Psoas muscle (tissue), 8 donors: ENCODE data around the gene GABPB1. TPM values are rescaled to one million over a fixed set of nuclear protein-coding genes. Genes with fewer than 3 reads are reported as not detected.

Experiments
- ATAC-seq, 4 donors: fragments of 200-7000 bp; cut with Tn5 transposase; one replicate each; pipeline ENCODE4 v1.9.1; 2020; ENCODE audit warnings: moderate library complexity in 3 of 4, mild to moderate bottlenecking in 2 of 4
- DNase-seq, 2 donors: peaks; one replicate each; pipeline ENCODE4 v3.0.0-alpha.2; 2020
- H3K27ac ChIP-seq: fragments of 200-600 bp; one replicate; pipeline ENCODE4 v1.8.0; 2022
- H3K27me3 ChIP-seq, 3 donors: fragments of 200-600 bp in 1 of 3; one replicate each; pipeline versions ENCODE4 v1.6.1 to v1.8.0; 2013 to 2022; ENCODE audit warnings: low read length in 2 of 3, mild to moderate bottlenecking in 2 of 3, moderate library complexity in 1 of 3; ENCODE audit not compliant: insufficient read depth in 3 of 3
- H3K36me3 ChIP-seq, 2 donors: fragments of 200-600 bp in 1 of 2; one replicate each; pipeline versions ENCODE4 v1.6.1 to v1.8.0; 2013 to 2022; ENCODE audit warnings: low read depth in 1 of 2, mild to moderate bottlenecking in 1 of 2, moderate library complexity in 1 of 2; ENCODE audit not compliant: insufficient read depth in 1 of 2
- H3K4me1 ChIP-seq: fragments of 200-600 bp; one replicate; pipeline ENCODE4 v1.8.0; 2022
- H3K4me3 ChIP-seq: fragments of 200-600 bp; one replicate; pipeline ENCODE4 v1.8.0; 2022; ENCODE audit warnings: mild to moderate bottlenecking
- H3K9me3 ChIP-seq: fragments of 200-600 bp; one replicate; pipeline ENCODE4 v1.8.0; 2022
- WGBS, 3 donors: extraction: QIAGEN DNeasy Blood & Tissue Kit; methylation state at CpG; one replicate each; pipeline versions ENCODE4 v1.1.6 to v1.1.7; 2013; 5-methylcytosine and 5-hydroxymethylcytosine counted together
- intact Hi-C, 2 donors: fragments of 100-400 bp; cut with DNase I; formaldehyde crosslinking; loops; one replicate each; pipeline versions ENCODE4 v1.11.0 to v1.14.2; 2022
- polyA plus RNA-seq, 3 donors: library from polyadenylated mRNA; stranded (reverse); fragments of 200-250 nt; gene quantifications; one replicate each; pipeline ENCODE4 v1.2.3, GENCODE V29; 2013
- total RNA-seq, 4 donors: library from RNA; stranded (reverse); fragmentation: NEBNext Ultra II Directional in 2 of 4; extraction: Animal tissue kit (Norgen Biotek cat#: 25700) in 2 of 4; gene quantifications; one replicate each; pipeline versions ENCODE4 v1.2.1 to v1.2.4, GENCODE V29; 2021 to 2023
- TF ChIP-seq, protein P1 (sequence below): fragments of 200-600 bp; IDR thresholded peaks from one replicate; pipeline ENCODE4 v1.8.0; 2022; ENCODE audit warnings: antibody characterized with exemption
- donor health status: healthy with polysubstance abuse.
- donor health status: DM: no; HTN: no; CAD: no; lungs with moderate emphysema.
- donor health status: Bipolar disorder and iron deficiency.
- donor health status: healthy.
- donor health status: DM: yes; HTN: yes; CAD: no.
- donor health status: DM: no; HTN: no; CAD: no.
- donor health status: DM: no; HTN: no; CAD: no.
- donor health status: DM: yes; HTN: yes; CAD: no.

The GABPB1 gene
- total and polyA plus RNA-seq, 7 donors, result 5.0 to 16.7 (median 6.6) TPM

DNA sequence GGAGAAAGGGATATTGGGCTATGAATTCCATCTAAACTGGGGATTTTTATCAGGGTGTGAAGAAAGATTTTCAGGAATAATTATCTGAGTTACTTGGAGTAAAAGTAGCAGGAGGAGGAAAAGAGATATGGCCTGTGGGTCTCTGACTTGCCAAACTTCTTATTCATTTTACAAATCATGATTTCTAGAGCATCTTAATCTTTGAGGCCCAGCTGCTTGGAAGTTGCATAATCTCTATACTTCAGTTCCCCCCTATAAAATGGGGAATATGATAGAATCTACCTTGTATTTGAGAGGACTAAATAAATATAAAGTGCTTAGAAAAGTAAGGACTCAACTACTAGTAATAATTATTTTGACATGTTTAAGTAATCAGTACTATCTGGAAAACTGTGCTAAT, 11.0 kb upstream of the GABPB1 start:
- no peaks in the 10 kb centered on the region for H3K27me3 ChIP-seq
- H3K36me3 ChIP-seq, result peaks cover 0 to 34% of the 10 kb centered on the region in 2 donors
- no peak for ATAC-seq
- DNase-seq, result no peak
- TF ChIP-seq, protein P1, sequence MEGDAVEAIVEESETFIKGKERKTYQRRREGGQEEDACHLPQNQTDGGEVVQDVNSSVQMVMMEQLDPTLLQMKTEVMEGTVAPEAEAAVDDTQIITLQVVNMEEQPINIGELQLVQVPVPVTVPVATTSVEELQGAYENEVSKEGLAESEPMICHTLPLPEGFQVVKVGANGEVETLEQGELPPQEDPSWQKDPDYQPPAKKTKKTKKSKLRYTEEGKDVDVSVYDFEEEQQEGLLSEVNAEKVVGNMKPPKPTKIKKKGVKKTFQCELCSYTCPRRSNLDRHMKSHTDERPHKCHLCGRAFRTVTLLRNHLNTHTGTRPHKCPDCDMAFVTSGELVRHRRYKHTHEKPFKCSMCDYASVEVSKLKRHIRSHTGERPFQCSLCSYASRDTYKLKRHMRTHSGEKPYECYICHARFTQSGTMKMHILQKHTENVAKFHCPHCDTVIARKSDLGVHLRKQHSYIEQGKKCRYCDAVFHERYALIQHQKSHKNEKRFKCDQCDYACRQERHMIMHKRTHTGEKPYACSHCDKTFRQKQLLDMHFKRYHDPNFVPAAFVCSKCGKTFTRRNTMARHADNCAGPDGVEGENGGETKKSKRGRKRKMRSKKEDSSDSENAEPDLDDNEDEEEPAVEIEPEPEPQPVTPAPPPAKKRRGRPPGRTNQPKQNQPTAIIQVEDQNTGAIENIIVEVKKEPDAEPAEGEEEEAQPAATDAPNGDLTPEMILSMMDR, result no peak
- H3K4me1 ChIP-seq, result no peaks in the 10 kb centered on the region
- H3K4me3 ChIP-seq, result no peak overlapping the region
- no peaks in the 10 kb centered on the region for H3K9me3 ChIP-seq
- intact Hi-C loops, result no loop called here
- H3K27ac ChIP-seq, result no peak overlapping the region

DNA sequence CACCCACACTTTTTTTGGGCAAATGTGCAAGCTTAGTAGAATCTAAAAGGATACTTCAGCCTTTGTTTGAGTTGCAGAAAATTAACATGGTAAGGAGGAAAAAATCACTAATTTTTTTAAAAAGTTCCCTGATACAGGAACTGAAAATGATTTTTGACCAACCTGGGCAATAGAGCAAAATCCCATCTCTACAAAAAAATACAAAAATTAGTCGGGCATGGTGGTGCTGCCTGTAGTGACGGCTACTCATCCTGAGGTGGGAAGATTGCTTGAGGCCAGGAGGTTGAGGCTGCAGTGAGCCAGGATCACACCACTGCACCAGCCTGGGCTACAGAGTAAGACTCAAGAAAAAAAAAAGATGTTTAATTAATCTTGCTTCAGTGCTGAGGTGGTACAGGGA, 10.6 kb upstream of the GABPB1 start:
- no peaks in the 10 kb centered on the region for H3K9me3 ChIP-seq
- DNase-seq, result no peak
- TF ChIP-seq, protein P1, result no peak
- no peak overlapping the region for H3K27ac ChIP-seq
- peaks cover 0 to 35% of the 10 kb centered on the region in 2 donors for H3K36me3 ChIP-seq
- WGBS, 3 donors, result 91 to 98% (median 98%) methylated on average over 2 of the region's 2 CpGs
- H3K27me3 ChIP-seq, result no peaks in the 10 kb centered on the region
- H3K4me3 ChIP-seq, result no peak overlapping the region
- ATAC-seq, result no peak
- no peaks in the 10 kb centered on the region for H3K4me1 ChIP-seq
- intact Hi-C loops, result no loop called here

DNA sequence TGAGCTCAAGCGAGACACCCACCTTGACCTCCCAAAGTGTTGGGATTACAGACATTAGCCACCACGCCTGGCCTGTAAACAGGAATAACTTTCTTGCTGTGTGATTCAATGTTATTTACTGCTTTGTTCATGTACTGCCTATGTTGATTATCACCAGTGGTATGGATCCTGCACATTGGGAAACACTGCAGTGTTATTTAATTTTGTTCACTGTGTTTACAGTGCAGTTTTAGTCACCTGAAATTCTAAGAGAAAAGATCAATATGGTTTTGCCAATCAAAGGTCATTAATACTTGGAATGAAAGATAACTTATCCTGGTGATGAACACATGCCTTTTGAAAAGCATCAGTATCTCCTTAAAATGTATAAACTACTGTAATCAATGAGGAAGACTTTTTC, 8.6 kb upstream of the GABPB1 start:
- Histone ChIP-seq H3K9me3 (no peaks in the 10 kb centered on the region), H3K27me3 (no peaks in the 10 kb centered on the region), H3K4me1 (no peaks in the 10 kb centered on the region), H3K4me3 (no peak overlapping the region), H3K27ac (no peak overlapping the region), H3K36me3 (peaks cover 0 to 43% of the 10 kb centered on the region in 2 donors)
- ATAC-seq, result no peak
- WGBS, 3 donors, result 73 to 93% (median 79%) methylated on average over 2 of the region's 2 CpGs
- TF ChIP-seq, protein P1, result no peak
- no peak for DNase-seq
- intact Hi-C loops, result no loop called here

DNA sequence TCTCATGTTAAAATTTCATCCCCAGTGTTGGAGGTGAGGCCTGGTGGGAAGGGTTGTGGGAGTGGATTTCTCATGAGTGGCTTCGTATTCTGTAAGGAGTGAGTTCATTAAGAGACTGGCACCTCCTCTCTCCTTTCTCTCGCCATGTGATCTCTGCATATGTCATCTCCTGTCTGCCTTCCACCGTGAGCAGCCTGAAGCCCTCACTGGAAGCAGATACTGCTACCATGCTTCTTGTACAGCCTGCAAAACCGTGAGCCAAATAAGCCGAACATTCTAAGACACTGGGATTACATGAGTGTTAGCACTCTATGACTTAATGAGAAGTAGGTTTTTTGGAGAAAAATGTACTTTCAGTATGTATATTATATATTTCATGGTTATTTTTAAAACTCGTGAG, 6.8 kb upstream of the GABPB1 start:
- H3K9me3 ChIP-seq, result no peaks in the 10 kb centered on the region
- no peak for DNase-seq
- TF ChIP-seq, protein P1, result no peak
- peaks cover 2 to 54% of the 10 kb centered on the region in 2 donors for H3K36me3 ChIP-seq
- H3K27ac ChIP-seq, result no peak overlapping the region
- WGBS, 3 donors, result 79 to 83% (median 81%) methylated on average over 5 to 6 of the region's 6 CpGs
- ATAC-seq, result no peak
- H3K4me1 ChIP-seq, result peaks cover 7% of the 10 kb centered on the region
- intact Hi-C loops, result no loop called here
- H3K27me3 ChIP-seq, result no peaks in the 10 kb centered on the region
- H3K4me3 ChIP-seq, result no peak overlapping the region

DNA sequence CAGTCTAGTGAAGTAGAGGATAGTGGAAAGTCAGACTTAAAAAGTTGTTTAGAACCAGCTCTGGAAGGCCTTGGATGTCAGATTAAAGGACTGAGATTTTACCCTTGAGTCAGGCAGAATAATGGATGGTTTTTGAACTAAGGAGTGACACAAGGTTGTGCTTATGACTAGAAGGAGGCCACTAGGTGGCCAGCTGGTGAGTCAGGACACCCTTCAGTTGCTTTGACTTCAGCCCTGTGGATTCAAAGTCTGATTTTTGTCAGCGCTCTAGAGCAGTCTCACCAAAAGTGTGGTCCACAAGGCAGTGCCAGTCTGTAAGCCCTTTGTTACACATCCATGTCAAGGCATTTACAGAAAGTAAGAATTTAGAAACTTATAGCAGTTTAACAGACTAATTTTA, 3.8 kb upstream of the GABPB1 start:
- DNase-seq (no peak), ATAC-seq (no peak)
- intact Hi-C loops, result loop anchor here (5.0 to 10.0 kb wide), 2 partner anchors 63 to 1484 kb away; partner anchors contain the start of genes EID1 (in 1 of the 2) and USP8 (in 1 of the 2)
- WGBS, 3 donors, result 88 to 95% (median 93%) methylated on average over 1 of the region's 1 CpG
- Histone ChIP-seq H3K36me3 (peaks cover 2 to 55% of the 10 kb centered on the region in 2 donors), H3K4me1 (peaks cover 14% of the 10 kb centered on the region), H3K4me3 (no peak overlapping the region), H3K27me3 (no peaks in the 10 kb centered on the region), H3K27ac (no peak overlapping the region), H3K9me3 (no peaks in the 10 kb centered on the region)
- TF ChIP-seq, protein P1, result peak; percentile 8
